Activated naive CD8-positive, alpha-beta T cell treated with anti-CD3 and anti-CD28 coated beads, Interleukin-2, amount 50 U/mL, for 16 hours (primary cell): ENCODE data around the gene VPS51.
"Not testable (repeated sequence)": the region's sequence is repeated elsewhere in the genome, so short reads cannot be mapped to it uniquely, and the experiment has no call there.

Source experiments
- DNase-seq: peaks from one replicate; pipeline ENCODE4 v3.0.0-alpha.2; 2020; ENCODE audit warnings: low read depth, low spot score

VPS51 gene

GRCh38 chr11:65133724-65134123 lies 37.7 kb downstream of the VPS51 start:
- DNase-seq, result no peak

- DNase-seq, result peak; percentile 84
Observed at GRCh38 chr11:65134240-65134951, 38.4 kb downstream of the VPS51 start, which contains the start of gene SYVN1. TSS of gene SYVN1 (minus strand) at chr11:65134519. CDS start at chr11:65133601, 918 bp downstream.

GRCh38 chr11:65134952-65135632 lies 39.1 kb downstream of the VPS51 start:
- DNase-seq, result peak; percentile 65

- DNase-seq, result no peak
Observed at GRCh38 chr11:65135633-65136145, 39.7 kb downstream of the VPS51 start.

- DNase-seq, result no peak
Observed at GRCh38 chr11:65136515-65137096, 40.6 kb downstream of the VPS51 start.

- no peak for DNase-seq
Observed at GRCh38 chr11:65141896-65142494, 46.0 kb downstream of the VPS51 start.

GRCh38 chr11:65147352-65148075 lies 51.5 kb downstream of the VPS51 start:
- DNase-seq, result no peak

GRCh38 chr11:65148657-65149056 lies 52.6 kb downstream of the VPS51 start:
- DNase-seq, result no peak

- DNase-seq, result not testable (repeated sequence)
Observed at GRCh38 chr11:65150131-65150508, 54.1 kb downstream of the VPS51 start.

GRCh38 chr11:65150509-65151299 lies 54.7 kb downstream of the VPS51 start:
- no peak for DNase-seq

GRCh38 chr11:65151331-65151899 lies 55.4 kb downstream of the VPS51 start:
- DNase-seq, result no peak

- DNase-seq, result no peak
Observed at GRCh38 chr11:65152122-65152521, 56.1 kb downstream of the VPS51 start.

- no peak for DNase-seq
Observed at GRCh38 chr11:65156256-65156655, 60.2 kb downstream of the VPS51 start.

GRCh38 chr11:65156926-65157325 lies 60.9 kb downstream of the VPS51 start:
- no peak for DNase-seq

- DNase-seq, result no peak
Observed at GRCh38 chr11:65157336-65157735, 61.3 kb downstream of the VPS51 start.

- DNase-seq, result no peak
Observed at GRCh38 chr11:65159012-65159411, 63.0 kb downstream of the VPS51 start.

- no peak for DNase-seq
Observed at GRCh38 chr11:65160643-65161042, 64.6 kb downstream of the VPS51 start.
